Stimulated activated CD4-positive, alpha-beta T cell treated with anti-CD3 and anti-CD28 coated beads, Interleukin-12 subunit alpha, Interleukin-12 subunit beta, amount 100 ng/mL, for 24 hours (primary cell): ENCODE measurements around the gene PRR19.
"Not testable (repeated sequence)": the region's sequence is repeated elsewhere in the genome, so short reads cannot be mapped to it uniquely, and the experiment has no call there.

Experiments used
- DNase-seq, 2 experiments: peaks; one replicate each; pipeline ENCODE4 v3.0.0-alpha.2; 2020; ENCODE audit warnings: low read depth in 2 of 2

Gene PRR19

DNA sequence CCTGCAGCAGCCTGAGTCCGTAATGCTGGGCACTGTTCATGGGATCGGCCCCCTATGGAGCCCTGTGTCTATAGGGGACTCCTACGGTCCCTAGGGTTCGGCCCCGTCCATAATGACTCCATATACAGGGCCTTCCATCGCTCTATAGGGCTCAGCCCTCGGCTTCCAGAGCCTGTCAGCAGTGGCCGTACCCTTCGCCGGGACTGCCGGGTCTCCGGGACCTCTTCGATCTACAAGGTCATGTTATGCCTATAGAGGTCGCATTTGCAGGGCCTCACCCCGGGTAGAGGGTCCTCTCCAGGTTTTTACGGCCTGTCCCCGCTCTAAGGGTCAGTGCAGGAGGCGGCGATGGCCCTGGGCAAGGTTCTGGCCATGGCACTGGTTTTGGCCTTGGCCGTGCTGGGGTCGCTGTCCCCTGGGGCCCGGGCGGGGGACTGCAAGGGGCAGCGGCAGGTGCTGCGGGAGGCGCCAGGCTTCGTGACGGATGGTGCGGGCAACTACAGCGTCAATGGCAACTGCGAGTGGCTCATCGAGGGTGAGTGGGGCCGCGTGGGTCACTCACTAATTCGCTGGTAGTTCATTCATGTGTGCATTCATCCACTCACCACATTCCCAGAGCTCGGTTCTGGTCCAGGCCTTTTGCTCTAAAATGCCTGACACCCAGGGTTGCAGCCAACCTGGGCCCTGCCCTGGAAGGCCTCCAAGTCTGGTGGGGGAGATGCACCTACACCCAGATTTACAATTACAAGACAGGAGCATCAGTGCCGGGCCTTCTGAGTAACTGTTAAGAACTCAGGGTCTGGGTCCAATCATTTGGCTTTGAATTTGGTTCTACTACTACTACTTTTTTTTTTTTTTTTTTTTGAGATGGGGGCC lies 24.2 kb downstream of the PRR19 start:
- DNase-seq = no peak

DNA sequence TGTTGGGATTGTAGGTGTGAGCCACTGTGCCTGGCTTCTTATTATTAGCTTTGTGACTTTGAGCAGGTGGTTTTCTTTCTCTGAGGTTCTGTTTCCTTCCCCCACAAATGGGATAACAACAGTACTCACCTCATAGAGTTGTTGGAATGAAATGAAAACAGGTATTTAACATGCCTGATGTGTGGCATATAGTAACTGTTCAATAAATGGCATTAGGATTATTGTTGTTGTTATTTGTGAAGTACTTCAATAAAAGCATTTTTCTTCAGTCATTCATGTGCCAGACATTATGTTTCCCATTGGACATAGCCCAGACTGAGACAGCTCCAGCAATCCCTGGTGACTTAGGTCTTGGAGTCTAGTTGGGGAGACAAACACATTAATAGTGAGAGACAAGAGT lies 25.0 kb downstream of the PRR19 start:
- no peak for DNase-seq

DNA sequence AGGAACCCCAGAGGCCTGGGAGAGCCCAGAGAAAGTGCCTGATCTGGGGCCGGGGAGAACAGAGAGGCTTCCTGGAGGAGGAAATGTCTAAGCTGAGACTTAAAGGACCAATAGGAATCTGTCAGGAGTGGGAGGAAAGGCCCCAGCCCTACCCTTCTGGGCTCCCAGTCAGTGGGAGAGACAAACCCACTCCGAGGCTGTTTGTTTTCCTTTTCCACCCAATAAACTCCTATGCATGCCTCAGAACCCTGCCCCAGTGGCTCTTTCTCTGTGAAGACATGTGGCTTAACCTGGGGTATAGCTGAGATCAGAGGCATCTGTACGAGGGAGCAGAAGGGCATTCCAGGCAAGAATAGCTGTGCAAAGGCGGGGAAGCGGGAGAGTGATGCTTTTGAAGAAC lies 25.4 kb downstream of the PRR19 start:
- no peak for DNase-seq

DNA sequence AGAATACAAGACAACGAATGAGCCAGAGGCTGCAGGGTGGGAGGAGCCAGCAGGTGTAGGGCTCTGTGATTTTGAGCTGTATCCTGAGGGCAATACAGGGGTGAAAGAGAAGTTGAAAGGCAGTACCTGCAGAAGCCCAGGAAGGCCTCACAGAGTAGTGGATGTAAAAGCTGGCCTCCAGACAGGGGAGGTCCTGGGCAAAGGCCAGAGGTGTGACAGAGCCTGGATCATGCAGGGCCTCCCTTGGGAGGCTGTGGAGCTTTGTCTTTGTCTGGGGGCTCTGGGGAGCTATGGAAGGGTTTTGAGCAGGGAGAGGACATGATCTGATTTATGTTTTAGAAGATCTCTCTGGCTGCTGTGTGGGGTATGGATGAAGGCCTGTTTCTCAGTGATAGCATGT lies 26.2 kb downstream of the PRR19 start:
- no peak for DNase-seq

DNA sequence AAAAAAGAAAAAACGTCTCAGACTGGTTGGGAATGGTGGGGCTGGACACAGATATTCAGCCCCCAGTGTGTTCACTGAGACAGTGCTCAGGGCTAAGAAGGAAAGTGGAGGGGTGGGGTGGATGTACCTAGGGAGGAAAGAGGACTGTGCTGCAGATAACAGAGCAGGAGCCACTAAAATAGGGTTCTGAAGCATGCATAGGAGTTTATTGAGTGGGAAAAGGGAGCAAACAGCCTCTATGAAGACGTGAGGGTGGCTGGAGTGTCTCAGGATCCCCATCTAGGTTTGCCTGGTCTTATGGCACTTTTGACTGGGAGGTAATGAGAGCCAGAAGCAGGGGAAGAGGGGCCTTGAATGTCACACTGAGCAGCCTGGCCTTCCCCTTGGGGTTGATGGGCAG lies 26.9 kb downstream of the PRR19 start:
- no peak for DNase-seq

DNA sequence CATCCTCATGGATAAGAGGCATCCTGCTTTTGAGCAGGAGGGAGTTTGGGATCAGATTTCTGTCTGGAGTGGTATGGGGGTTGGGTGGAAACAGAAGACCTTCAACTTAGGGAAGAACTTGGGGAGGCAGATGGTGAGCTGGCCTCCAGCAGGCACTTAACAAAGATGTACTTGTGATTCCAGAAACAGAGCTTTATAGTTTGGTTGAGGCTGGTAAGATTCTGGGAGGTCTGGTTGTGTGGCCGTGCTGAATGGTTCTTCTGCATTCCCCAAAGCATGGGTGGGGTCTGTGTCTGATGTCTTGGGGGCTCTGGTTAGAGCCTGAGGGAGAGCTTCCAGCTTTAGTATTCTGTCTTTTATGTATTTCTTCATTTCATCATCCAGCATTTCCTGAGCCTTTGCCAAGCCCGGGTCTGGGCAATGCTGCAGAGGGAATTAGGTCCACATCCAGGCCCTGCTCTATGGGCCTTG lies 28.3 kb downstream of the PRR19 start:
- DNase-seq = no peak

DNA sequence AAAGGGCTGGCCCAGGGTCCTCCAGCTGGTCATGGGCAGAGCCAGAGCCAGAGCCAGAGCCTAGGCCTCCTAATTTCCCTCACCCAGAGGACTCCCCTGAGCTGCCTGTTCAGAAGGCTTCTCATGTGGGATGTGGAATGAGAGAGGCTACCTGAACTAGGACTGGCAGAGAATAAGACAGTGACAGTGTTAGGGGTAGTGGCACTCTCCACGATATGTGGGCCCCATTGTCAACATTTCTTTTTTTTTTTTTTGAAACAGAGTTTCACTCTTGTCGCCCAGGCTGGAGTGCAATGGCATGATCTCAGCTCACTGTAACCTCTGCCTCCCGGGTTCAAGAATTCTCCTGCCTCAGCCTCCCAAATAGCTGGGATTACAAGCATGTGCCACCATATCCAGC lies 29.4 kb downstream of the PRR19 start:
- not testable (repeated sequence) for DNase-seq

DNA sequence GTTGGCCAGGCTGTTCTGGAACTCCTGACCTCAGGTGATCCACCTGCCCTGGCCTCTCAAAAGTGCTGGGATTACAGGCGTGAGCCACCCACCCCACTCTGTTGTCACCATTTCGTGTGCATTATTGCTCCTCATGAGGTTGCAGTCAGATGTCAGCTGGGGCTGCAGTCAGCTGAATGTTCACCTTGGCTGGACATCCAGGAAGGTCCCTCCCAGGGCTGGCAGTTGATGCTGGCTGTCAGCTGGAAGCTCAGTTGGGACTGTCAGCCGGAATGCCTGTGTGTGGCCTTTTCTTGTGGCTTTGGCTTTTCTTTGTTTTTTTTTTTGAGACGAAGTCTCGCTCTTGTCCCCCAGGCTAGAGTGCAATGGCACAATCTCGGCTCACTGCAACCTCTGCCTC lies 30.1 kb downstream of the PRR19 start:
- no peak for DNase-seq

DNA sequence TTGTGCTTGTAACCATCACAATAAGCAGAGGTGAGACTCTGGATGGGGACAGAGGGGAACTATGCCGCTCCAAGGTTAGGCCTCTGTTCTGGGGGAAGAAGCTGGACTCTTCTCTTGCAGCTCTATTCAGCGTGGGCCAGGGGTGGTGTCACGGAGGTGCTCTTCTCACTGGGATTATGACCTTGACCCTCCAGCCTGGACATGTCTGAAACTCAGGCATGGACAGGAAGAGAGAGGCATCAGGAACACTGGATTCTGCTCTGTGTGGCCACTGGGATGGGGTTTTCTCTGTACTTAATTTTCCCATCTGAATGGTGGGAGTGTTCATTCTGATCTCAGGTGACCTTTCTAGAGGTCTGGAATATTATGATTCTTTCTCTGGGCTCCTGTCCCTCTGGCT lies 31.1 kb downstream of the PRR19 start:
- DNase-seq = no peak

DNA sequence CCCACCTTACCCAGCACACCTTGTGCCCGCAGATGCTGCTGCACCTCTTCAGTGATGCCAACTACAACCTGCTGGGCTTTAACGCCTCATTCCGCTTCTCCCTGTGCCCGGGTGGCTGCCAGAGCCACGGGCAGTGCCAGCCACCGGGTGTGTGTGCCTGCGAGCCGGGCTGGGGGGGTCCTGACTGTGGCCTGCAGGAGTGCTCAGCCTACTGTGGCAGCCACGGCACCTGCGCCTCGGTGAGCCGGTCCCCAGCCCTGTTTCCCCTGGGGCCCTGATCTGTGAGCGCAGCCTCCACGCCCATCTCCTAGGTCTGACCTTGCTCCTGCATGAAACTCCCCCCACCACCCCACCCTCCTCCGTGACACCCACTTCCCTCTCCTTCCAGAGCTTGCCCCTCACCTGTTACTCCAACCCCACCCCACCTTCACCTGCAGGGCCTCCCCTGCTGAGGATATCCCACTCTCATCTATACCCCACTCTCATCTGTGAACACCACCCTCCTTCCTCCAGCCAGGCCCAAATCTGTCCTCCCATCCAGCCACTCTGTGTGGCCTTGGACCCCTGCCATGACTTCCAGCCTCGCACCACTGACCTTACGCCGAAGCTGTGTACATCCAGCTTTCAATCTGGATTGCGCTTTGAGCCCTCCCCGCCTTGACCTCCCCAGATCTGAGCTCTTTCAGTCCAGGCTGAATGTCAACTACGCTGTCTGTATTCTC lies 32.2 kb downstream of the PRR19 start:
- DNase-seq = no peak

DNA sequence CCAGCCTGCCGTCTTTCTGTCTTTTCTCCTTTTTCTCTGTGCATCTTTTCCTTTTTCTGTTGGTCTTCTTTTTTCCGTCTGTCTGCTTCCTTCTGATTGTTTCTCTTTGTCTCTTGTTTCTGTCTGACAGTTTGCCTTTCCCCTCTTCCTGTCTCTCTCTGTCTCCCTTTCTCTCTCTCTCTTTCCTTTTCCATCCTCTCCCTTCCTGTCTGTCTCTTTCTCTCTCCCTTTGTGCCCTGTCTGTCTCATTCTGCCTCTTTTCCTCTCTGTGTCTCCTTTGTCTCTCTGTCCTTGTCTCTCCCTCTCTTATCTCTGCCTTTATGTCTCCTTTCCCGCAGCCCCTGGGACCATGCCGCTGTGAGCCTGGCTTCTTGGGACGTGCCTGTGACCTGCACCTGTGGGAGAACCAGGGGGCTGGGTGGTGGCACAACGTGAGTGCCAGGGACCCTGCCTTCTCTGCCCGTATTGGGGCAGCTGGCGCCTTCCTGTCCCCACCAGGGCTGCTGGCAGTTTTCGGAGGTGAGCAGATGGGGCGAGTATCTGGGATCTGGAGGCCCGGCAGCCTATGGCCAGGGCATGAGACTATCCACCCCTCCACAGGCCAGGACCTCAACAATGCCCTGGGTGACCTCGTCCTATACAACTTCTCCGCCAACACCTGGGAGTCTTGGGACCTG lies 32.9 kb downstream of the PRR19 start:
- no peak for DNase-seq

DNA sequence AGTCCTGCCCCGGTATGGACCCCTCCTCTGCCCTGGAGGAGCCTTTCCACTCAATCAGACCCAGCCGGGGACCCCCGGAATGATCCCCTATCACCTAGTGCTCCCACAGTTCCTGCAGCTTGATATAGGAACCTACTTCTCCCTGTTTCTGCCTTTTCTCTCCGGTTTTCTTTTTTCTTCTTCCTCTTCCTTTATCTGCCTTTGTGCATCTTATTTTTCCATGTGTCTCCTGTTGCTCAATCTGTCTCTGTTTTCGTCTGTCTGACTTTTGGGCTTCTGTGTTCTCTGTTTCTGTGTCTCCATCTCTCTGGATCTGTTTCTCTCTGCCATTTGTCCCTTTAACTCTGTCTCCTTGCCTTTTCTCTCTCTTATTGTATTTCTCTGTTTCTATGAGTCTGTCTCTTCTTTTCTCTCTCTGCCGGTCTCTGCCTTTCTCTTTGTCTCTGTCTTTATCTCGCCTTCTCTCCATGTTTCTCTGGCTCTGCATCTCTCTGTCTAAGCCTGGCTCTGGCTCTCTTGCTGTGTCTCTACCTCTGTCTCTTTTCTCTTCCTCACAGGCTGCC lies 33.5 kb downstream of the PRR19 start:
- no peak for DNase-seq

DNA sequence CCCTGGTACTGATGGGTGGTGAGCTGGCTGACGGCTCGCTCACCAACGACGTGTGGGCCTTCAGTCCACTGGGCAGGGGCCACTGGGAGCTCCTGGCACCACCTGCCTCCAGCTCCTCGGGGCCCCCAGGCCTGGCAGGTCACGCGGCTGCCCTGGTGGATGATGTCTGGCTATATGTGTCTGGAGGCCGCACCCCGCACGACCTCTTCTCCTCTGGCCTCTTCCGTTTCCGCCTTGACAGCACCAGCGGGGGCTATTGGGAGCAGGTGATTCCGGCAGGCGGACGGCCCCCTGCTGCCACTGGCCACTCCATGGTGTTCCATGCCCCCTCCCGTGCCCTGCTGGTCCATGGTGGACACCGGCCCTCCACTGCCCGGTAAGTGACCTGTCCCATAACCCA lies 34.0 kb downstream of the PRR19 start:
- DNase-seq = no peak

DNA sequence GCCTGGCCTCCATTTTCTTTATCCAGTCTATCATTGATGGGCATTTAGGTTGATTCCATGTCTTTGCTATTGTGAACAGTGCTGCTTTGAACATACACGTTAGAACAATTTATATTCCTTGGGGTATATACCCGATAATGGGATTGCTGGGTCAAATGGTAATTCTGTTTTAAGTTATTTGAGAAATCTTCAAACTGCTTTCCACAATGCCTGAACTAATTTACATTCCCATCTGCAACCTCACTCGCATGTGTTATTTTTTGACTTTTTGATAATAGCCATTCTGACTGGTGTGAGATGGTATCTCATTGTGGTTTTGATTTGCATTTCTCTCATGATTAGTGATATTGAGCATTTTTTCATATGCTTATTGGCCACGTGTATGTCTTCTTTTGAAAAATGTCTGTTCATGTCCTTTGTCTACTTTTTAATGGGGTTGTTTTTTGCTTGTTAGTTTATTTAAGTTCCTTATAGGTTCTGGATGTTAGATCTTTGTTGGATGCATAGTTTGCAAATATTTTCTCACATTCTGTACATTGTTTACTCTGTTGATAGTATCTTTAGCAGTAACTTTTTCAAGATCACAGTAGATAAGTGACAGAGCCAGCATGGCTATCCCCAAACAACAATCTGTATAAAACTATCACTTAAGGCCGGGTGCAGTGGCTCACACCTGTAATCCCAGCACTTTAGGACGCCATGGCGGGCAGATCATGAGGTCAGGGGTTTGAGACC lies 37.4 kb downstream of the PRR19 start:
- not testable (repeated sequence) for DNase-seq

DNA sequence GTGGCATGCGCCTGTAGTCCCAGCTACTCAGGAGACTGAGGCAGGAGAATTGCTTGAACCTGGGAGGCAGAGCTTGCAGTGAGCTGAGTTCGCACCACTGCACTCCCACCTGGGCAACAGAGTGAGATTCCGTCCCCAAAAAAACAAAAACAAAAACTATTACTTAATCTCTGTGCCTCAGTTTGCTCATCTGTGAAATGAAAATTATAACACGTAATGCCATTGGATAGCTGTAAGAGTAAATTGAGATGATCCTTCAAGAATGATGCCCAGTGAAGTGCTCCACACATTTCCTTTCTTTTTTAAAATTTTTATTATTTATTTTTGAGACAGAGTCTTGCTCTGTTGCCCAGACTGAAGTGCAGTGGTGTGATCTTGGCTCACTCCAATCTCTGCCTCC lies 38.0 kb downstream of the PRR19 start:
- DNase-seq = not testable (repeated sequence)

DNA sequence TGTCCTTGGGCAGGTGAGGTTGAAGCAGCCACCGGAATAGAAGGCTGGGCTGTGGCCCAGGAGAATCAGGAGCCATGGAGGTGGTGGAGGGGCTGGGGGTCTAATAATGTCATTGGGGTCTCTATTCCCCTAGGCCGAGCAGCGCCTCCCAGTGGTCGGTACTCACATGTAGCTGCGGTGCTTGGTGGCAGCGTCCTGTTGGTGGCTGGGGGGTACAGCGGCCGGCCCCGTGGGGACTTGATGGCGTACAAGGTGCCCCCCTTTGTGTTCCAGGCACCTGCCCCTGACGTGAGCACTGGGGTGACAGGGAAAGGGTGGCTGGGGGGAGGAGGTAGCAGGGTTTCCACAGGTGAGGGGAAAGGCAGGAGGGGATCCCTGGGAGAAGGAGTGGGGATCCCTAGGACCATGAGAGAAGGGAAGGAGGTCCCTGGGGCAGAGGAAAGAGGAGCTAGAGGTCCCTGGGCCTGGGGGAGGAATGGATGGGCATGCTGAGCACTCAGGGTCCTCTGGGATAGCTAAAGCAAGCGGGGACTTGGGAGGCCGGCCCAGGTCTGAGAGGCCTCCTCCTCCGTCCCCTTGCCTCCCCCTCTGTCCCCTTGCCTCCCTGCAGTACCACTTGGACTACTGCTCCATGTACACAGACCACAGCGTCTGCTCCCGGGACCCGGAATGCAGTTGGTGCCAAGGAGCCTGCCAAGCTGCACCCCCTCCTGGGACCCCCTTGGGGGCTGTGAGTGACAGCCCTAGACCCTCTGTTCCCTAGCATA lies 41.6 kb downstream of the PRR19 start:
- no peak for DNase-seq

DNA sequence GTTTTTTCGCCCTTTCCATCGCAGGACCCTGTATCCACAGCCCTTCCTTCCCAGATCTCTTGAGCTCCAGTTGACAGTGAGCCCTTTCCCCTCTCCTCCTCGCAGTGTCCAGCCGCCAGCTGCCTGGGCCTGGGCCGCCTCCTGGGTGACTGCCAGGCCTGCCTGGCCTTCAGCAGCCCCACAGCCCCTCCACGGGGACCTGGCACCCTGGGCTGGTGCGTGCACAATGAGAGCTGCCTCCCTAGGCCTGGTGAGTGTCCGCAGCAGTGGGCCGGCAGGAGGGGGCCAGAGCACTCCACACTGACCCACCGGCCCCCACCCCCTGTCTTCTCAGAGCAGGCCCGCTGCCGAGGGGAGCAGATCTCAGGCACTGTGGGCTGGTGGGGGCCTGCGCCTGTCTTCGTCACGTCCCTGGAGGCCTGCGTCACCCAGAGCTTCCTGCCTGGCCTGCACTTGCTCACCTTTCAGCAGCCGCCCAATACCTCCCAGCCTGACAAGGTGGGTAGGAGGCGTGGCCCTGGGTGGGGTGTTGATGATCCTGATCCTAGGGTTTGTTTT lies 42.5 kb downstream of the PRR19 start:
- no peak for DNase-seq

DNA sequence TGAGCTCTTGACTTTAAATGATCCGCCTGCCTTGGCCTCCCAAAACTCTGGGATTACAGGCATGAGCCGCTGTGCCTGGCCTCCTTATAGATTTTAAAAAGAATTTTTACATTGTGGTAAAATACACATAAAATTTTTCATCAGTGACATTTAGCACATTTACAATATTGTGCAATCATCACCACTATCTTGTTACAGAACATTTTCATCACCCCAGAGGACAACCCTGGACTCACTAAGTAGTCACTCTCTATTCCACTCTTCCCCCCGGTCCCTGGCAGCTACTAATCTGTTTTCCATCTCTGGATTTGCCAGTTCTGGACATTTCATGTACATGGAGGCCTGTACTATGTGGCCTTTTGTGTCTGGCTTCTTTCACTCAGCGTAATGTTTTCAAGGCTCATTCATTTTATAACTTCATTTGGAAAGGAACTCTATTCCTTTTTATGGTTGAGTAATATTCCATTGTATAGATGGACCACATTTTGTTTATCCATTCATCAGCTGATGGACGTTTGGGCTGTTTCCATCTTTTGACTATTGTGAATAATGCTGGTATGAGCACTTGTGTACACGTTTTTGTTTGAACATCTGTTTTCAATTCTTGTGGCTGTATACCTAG lies 43.4 kb downstream of the PRR19 start:
- no peak for DNase-seq

DNA sequence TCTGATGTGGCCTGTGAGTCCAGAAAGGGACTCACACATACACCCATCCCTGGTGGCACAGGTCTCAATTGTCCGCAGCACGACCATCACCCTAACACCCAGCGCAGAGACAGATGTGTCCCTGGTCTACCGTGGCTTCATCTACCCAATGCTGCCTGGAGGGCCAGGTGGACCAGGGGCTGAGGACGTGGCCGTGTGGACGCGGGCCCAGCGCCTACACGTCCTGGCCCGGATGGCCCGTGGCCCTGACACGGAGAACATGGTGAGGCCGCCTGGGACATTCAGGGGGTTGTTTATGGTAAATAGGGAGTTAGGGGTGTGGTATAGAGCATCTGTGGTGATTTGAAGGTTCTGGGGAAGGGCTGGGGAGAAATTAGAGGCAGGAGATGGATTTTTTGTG lies 46.3 kb downstream of the PRR19 start:
- DNase-seq = no peak
